Measurements from ENCODE around the gene HID1.
"Not testable (repeated sequence)": the region's sequence is repeated elsewhere in the genome, so short reads cannot be mapped to it uniquely, and the experiment has no call there.

HID1 gene

GRCh38 chr17:74972973-74973328, 392 bp upstream of the HID1 start:
- POLR2A ChIA-PET: interaction anchor here (0.7 to 4.9 kb wide), 12 partner anchors 10 to 298 kb away, joined by 3 to 60 read pairs (median 6); partner anchors contain the start of genes ARMC7, CDR2L, FDXR and MIF4GD
- no peak for DNase-seq (ENCODE audit: extremely low spot score)
- TF ChIP-seq HDGF (IDR thresholded peaks at IDR 0.05; ENCODE audit: borderline replicate concordance) (no peak), L3MBTL2 (conservative IDR thresholded peaks at IDR 0.05) (peak; percentile 56)

GRCh38 chr17:74971842-74972106, 785 bp downstream of the HID1 start:
- ChIA-PET POLR2A (interaction anchor here (1.2 to 4.9 kb wide), 9 partner anchors 12 to 234 kb away, joined by 3 to 60 read pairs (median 6); partner anchors contain the start of genes CDR2L, FDXR, MRPL58 and NUP85), CTCF (interaction anchor here (1.2 to 4.9 kb wide), 2 partner anchors 10 to 14 kb away, joined by 4 to 40 read pairs; no protein-coding TSS in a partner anchor)
- no peak for DNase-seq (ENCODE audit: extremely low spot score)
- TF ChIP-seq SUZ12 (IDR thresholded peaks at IDR 0.05): no peak
- TF ChIP-seq FOXA1 (IDR thresholded peaks at IDR 0.05): no peak
- TF ChIP-seq ZNF384 (IDR thresholded peaks at IDR 0.05): no peak
- TF ChIP-seq LEF1 (IDR thresholded peaks at IDR 0.05; ENCODE audit: borderline replicate concordance): no peak
- TF ChIP-seq PKNOX1 (IDR thresholded peaks at IDR 0.05): no peak
- TF ChIP-seq SP1 (IDR thresholded peaks at IDR 0.05): no peak
- TF ChIP-seq ARNT (IDR thresholded peaks at IDR 0.05): no peak
- TF ChIP-seq ELF4 (IDR thresholded peaks at IDR 0.05): no peak
- no peak for TF ChIP-seq L3MBTL2 (conservative IDR thresholded peaks at IDR 0.05)
- no peak for TF ChIP-seq FOXM1 (IDR thresholded peaks at IDR 0.05; ENCODE audit: borderline replicate concordance)
- no peak for TF ChIP-seq TARDBP (IDR thresholded peaks at IDR 0.05)
- no peak for TF ChIP-seq FOXK2 (IDR thresholded peaks at IDR 0.05)
- no peak for TF ChIP-seq BHLHE40 (IDR thresholded peaks at IDR 0.05; ENCODE audit: borderline replicate concordance)
- TF ChIP-seq CTBP1 (IDR thresholded peaks at IDR 0.05; ENCODE audit: borderline replicate concordance): no peak
- no peak for TF ChIP-seq HDGF (IDR thresholded peaks at IDR 0.05; ENCODE audit: borderline replicate concordance)
- TF ChIP-seq NFRKB (IDR thresholded peaks at IDR 0.05): no peak

More at GRCh38 chr17:74972973-74973328, 392 bp upstream of the HID1 start:
- CTCF ChIA-PET: interaction anchor here (1.1 to 4.9 kb wide), 4 partner anchors 9 to 15 kb away, joined by 5 to 40 read pairs (median 8); partner anchors contain the start of gene CDR2L

GRCh38 chr17:74971069-74971841, 1.3 kb downstream of the HID1 start:
- POLR2A ChIA-PET: interaction anchor here (0.9 to 4.9 kb wide), 8 partner anchors 9 to 119 kb away, joined by 3 to 60 read pairs (median 10); partner anchors contain the start of genes CDR2L, FDXR, MRPL58 and USH1G
- DNase-seq (ENCODE audit: extremely low spot score): no peak

GRCh38 chr17:74970395-74970794, 2.2 kb downstream of the HID1 start:
- POLR2A ChIA-PET: interaction anchor here (0.9 to 4.9 kb wide), 5 partner anchors 8 to 97 kb away, joined by 3 to 60 read pairs (median 15); partner anchors contain the start of genes CDR2L, FDXR and MRPL58
- TF ChIP-seq ZNF384 (IDR thresholded peaks at IDR 0.05) (no peak), NFRKB (IDR thresholded peaks at IDR 0.05) (no peak), ARNT (IDR thresholded peaks at IDR 0.05) (no peak), BHLHE40 (IDR thresholded peaks at IDR 0.05; ENCODE audit: borderline replicate concordance) (no peak), FOXM1 (IDR thresholded peaks at IDR 0.05; ENCODE audit: borderline replicate concordance) (no peak), SP1 (IDR thresholded peaks at IDR 0.05) (no peak)
- DNase-seq (ENCODE audit: extremely low spot score): no peak
- CTCF ChIA-PET: interaction anchor here (1.2 to 4.9 kb wide), 2 partner anchors 9 to 12 kb away, joined by 4 to 40 read pairs; no protein-coding TSS in a partner anchor

More at GRCh38 chr17:74971069-74971841, 1.3 kb downstream of the HID1 start:
- CTCF ChIA-PET: interaction anchor here (1.2 to 4.9 kb wide), 2 partner anchors 10 to 13 kb away, joined by 4 to 40 read pairs; no protein-coding TSS in a partner anchor
- TF ChIP-seq BHLHE40 (IDR thresholded peaks at IDR 0.05; ENCODE audit: borderline replicate concordance): no peak
- TF ChIP-seq SUZ12 (IDR thresholded peaks at IDR 0.05): no peak
- no peak for TF ChIP-seq FOXK2 (IDR thresholded peaks at IDR 0.05)
- TF ChIP-seq HDGF (IDR thresholded peaks at IDR 0.05; ENCODE audit: borderline replicate concordance): no peak
- TF ChIP-seq FOXA1 (IDR thresholded peaks at IDR 0.05): no peak
- no peak for TF ChIP-seq PKNOX1 (IDR thresholded peaks at IDR 0.05)

- DNase-seq (ENCODE audit: extremely low spot score); CTCF ChIA-PET: not testable (repeated sequence)
- POLR2A ChIA-PET: interaction anchor here (2.8 to 2.9 kb wide), 2 partner anchors 18 to 43 kb away, joined by 9 to 10 read pairs; partner anchors contain the start of genes CDR2L and MRPL58
Measured at GRCh38 chr17:74969501-74969900, 3.1 kb downstream of the HID1 start.

- no peak for DNase-seq (ENCODE audit: extremely low spot score)
- CTCF ChIA-PET: interaction anchor here (1.0 kb wide), 1 partner anchor 10 kb away, joined by 4 read pairs; no protein-coding TSS in a partner anchor
- TF ChIP-seq FOXM1 (IDR thresholded peaks at IDR 0.05; ENCODE audit: borderline replicate concordance) (no peak), SP1 (IDR thresholded peaks at IDR 0.05) (no peak), ZNF384 (IDR thresholded peaks at IDR 0.05) (no peak), FOXA1 (IDR thresholded peaks at IDR 0.05) (no peak), BHLHE40 (IDR thresholded peaks at IDR 0.05; ENCODE audit: borderline replicate concordance) (no peak), LEF1 (IDR thresholded peaks at IDR 0.05; ENCODE audit: borderline replicate concordance) (no peak), L3MBTL2 (conservative IDR thresholded peaks at IDR 0.05) (no peak), PKNOX1 (IDR thresholded peaks at IDR 0.05) (no peak), HDGF (IDR thresholded peaks at IDR 0.05; ENCODE audit: borderline replicate concordance) (no peak), ARNT (IDR thresholded peaks at IDR 0.05) (no peak), ELF4 (IDR thresholded peaks at IDR 0.05) (no peak), FOXK2 (IDR thresholded peaks at IDR 0.05) (no peak), NFRKB (IDR thresholded peaks at IDR 0.05) (no peak), TARDBP (IDR thresholded peaks at IDR 0.05) (no peak), SUZ12 (IDR thresholded peaks at IDR 0.05) (no peak)
- POLR2A ChIA-PET: interaction anchor here (1.2 to 2.9 kb wide), 3 partner anchors 14 to 44 kb away, joined by 4 to 10 read pairs (median 9); partner anchors contain the start of genes CDR2L and MRPL58
Measured at GRCh38 chr17:74968361-74968780, 4.2 kb downstream of the HID1 start.
